ENCODE data around the gene ANKRD9. TPM values are rescaled to one million over a fixed set of nuclear protein-coding genes. Genes with fewer than 3 reads are reported as not detected.

The ANKRD9 gene
- total and polyA plus RNA-seq, 9 of the 15 experiments (the other 6 are each of a cell fraction or from before 2014, with no cell fraction given): 0.04 to 32.9 (median 5.3) TPM

DNA sequence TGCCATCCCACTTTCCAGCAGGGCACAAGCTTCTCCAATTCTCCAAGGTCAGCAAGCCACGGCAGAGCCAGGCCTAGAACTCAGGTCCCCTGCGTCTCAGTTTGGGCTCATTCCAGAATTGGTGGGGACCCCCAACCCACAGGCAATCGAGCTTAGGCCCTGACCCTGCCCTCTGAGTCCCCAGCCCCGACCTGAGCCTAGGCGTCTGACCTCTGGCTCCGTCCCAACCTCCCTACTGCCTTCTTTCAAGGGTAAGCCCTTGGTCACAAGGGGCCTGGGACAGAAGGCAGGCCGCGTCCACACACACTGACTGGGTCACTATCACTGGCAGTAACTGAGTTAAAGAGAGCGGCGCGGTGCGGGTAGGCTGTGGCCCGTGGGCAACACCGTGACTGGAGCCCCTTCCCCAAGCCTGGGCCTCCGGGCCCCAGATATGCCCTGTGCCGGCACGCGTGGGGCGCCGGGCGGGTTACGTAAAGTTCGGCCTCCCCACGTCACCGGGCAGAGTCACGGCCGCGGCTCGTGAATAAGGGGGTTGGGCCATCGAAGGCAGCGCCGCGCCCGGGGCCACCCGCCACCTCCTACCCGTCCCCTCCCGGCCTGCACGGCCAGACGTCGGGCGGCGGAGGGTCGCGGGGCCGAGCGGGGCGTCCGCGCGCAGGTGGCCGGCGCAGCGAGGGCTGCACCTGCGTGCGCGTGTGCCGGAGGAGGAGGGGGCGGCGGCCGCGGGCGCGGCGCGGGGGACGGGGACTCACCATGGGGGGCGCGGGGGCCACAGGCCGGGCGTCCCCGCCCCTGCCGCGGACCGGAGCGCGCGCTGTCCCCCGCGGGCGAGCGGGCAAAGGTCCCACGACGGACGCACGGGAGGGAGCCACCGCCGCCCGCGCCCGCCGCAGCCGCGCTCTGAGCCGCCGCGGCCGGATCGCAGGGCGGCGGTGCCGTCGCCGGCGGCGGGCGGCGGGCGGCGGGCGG is 516 bp downstream of the ANKRD9 start (continued):
- TF ChIP-seq TAF15 (IDR thresholded peaks at IDR 0.05; ENCODE audit: low read depth, low read length) (no peak), HNRNPK (IDR thresholded peaks at IDR 0.05; ENCODE audit: low read depth, low read length, poor library complexity, severe bottlenecking) (no peak), FOSL1 (tag; conservative IDR thresholded peaks at IDR 0.05) (no peak), RUNX1 (IDR thresholded peaks at IDR 0.05; ENCODE audit: low read depth) (no peak), THRAP3 (IDR thresholded peaks at IDR 0.05; ENCODE audit: borderline replicate concordance) (no peak), ZNF212 (CRISPR knock-in tag; IDR thresholded peaks at IDR 0.05) (no peak), TRIM24 (IDR thresholded peaks at IDR 0.05) (no peak), FOXA1 (IDR thresholded peaks at IDR 0.05; ENCODE audit: borderline replicate concordance) (no peak), ZFPM2 (CRISPR knock-in tag; IDR thresholded peaks at IDR 0.05) (no peak), KLF6 (CRISPR knock-in tag; IDR thresholded peaks at IDR 0.05; ENCODE audit: borderline replicate concordance) (no peak), FIP1L1 (IDR thresholded peaks at IDR 0.05; ENCODE audit: low read depth, low read length, poor library complexity, severe bottlenecking) (no peak)
- TF ChIP-seq, protein P1, sequence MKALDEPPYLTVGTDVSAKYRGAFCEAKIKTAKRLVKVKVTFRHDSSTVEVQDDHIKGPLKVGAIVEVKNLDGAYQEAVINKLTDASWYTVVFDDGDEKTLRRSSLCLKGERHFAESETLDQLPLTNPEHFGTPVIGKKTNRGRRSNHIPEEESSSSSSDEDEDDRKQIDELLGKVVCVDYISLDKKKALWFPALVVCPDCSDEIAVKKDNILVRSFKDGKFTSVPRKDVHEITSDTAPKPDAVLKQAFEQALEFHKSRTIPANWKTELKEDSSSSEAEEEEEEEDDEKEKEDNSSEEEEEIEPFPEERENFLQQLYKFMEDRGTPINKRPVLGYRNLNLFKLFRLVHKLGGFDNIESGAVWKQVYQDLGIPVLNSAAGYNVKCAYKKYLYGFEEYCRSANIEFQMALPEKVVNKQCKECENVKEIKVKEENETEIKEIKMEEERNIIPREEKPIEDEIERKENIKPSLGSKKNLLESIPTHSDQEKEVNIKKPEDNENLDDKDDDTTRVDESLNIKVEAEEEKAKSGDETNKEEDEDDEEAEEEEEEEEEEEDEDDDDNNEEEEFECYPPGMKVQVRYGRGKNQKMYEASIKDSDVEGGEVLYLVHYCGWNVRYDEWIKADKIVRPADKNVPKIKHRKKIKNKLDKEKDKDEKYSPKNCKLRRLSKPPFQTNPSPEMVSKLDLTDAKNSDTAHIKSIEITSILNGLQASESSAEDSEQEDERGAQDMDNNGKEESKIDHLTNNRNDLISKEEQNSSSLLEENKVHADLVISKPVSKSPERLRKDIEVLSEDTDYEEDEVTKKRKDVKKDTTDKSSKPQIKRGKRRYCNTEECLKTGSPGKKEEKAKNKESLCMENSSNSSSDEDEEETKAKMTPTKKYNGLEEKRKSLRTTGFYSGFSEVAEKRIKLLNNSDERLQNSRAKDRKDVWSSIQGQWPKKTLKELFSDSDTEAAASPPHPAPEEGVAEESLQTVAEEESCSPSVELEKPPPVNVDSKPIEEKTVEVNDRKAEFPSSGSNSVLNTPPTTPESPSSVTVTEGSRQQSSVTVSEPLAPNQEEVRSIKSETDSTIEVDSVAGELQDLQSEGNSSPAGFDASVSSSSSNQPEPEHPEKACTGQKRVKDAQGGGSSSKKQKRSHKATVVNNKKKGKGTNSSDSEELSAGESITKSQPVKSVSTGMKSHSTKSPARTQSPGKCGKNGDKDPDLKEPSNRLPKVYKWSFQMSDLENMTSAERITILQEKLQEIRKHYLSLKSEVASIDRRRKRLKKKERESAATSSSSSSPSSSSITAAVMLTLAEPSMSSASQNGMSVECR (CRISPR knock-in tag; IDR thresholded peaks at IDR 0.05): 0 out of 2 replicates have a peak, but pooled peaks have one; percentile 26
- TF ChIP-seq, protein P2, sequence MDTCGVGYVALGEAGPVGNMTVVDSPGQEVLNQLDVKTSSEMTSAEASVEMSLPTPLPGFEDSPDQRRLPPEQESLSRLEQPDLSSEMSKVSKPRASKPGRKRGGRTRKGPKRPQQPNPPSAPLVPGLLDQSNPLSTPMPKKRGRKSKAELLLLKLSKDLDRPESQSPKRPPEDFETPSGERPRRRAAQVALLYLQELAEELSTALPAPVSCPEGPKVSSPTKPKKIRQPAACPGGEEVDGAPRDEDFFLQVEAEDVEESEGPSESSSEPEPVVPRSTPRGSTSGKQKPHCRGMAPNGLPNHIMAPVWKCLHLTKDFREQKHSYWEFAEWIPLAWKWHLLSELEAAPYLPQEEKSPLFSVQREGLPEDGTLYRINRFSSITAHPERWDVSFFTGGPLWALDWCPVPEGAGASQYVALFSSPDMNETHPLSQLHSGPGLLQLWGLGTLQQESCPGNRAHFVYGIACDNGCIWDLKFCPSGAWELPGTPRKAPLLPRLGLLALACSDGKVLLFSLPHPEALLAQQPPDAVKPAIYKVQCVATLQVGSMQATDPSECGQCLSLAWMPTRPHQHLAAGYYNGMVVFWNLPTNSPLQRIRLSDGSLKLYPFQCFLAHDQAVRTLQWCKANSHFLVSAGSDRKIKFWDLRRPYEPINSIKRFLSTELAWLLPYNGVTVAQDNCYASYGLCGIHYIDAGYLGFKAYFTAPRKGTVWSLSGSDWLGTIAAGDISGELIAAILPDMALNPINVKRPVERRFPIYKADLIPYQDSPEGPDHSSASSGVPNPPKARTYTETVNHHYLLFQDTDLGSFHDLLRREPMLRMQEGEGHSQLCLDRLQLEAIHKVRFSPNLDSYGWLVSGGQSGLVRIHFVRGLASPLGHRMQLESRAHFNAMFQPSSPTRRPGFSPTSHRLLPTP (IDR thresholded peaks at IDR 0.05; ENCODE audit: borderline replicate concordance, extremely low read depth, insufficient read length): no peak
- TF ChIP-seq, protein P3, sequence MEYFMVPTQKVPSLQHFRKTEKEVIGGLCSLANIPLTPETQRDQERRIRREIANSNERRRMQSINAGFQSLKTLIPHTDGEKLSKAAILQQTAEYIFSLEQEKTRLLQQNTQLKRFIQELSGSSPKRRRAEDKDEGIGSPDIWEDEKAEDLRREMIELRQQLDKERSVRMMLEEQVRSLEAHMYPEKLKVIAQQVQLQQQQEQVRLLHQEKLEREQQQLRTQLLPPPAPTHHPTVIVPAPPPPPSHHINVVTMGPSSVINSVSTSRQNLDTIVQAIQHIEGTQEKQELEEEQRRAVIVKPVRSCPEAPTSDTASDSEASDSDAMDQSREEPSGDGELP (CRISPR knock-in tag; IDR thresholded peaks at IDR 0.05; ENCODE audit: borderline replicate concordance): peak; percentile 14; the same call in 1 of the 2 replicates
- TF ChIP-seq, protein P4, sequence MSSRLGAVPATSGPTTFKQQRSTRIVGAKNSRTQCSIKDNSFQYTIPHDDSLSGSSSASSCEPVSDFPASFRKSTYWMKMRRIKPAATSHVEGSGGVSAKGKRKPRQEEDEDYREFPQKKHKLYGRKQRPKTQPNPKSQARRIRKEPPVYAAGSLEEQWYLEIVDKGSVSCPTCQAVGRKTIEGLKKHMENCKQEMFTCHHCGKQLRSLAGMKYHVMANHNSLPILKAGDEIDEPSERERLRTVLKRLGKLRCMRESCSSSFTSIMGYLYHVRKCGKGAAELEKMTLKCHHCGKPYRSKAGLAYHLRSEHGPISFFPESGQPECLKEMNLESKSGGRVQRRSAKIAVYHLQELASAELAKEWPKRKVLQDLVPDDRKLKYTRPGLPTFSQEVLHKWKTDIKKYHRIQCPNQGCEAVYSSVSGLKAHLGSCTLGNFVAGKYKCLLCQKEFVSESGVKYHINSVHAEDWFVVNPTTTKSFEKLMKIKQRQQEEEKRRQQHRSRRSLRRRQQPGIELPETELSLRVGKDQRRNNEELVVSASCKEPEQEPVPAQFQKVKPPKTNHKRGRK (tag; IDR thresholded peaks at IDR 0.05): no peak
